GM13976 (cell line): ENCODE data around the gene EPB41L3.

Experiments
- DNase-seq: peaks from one replicate; pipeline ENCODE4 v3.0.0; 2012; ENCODE audit warnings: low spot score
- in situ Hi-C: fragments of 300-500 bp; cut with MboI; formaldehyde crosslinking; loops from one replicate; pipeline ENCODE4 v1.12.0; 2022; ENCODE audit warnings: low sequenced_read_pairs, mixed read lengths, inconsistent platforms; ENCODE audit not compliant: unreplicated experiment
- TF ChIP-seq, protein P1 (sequence below): IDR thresholded peaks from 2 replicates; pipeline ENCODE4 v1.5.1; 2012; ENCODE audit warnings: borderline replicate concordance, mild to moderate bottlenecking; ENCODE audit not compliant: insufficient read depth; ENCODE audit errors: extremely low read depth, missing control alignments, control extremely low read depth

EPB41L3 gene

DNA sequence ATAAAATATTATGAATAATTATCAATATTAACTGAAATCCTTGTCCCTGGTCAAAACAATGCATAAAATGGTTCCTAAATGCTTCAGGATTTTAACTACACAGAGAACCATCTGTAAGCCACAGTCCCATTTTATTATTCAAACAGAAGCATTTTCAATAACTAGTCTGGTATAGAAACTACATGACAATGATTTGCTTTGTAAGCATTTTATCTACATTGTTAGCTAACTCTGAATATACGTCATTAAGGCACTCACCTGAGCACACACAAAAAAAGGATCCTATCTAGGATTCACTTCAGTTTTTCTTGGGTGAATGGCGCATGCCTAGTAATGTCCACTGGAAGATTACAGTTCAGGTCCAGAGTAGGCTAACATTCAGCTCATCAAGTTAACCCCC, 22.8 kb downstream of the EPB41L3 start:
- in situ Hi-C loops, result no loop called here
- TF ChIP-seq, protein P1, sequence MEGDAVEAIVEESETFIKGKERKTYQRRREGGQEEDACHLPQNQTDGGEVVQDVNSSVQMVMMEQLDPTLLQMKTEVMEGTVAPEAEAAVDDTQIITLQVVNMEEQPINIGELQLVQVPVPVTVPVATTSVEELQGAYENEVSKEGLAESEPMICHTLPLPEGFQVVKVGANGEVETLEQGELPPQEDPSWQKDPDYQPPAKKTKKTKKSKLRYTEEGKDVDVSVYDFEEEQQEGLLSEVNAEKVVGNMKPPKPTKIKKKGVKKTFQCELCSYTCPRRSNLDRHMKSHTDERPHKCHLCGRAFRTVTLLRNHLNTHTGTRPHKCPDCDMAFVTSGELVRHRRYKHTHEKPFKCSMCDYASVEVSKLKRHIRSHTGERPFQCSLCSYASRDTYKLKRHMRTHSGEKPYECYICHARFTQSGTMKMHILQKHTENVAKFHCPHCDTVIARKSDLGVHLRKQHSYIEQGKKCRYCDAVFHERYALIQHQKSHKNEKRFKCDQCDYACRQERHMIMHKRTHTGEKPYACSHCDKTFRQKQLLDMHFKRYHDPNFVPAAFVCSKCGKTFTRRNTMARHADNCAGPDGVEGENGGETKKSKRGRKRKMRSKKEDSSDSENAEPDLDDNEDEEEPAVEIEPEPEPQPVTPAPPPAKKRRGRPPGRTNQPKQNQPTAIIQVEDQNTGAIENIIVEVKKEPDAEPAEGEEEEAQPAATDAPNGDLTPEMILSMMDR, result no peak
- no peak for DNase-seq

DNA sequence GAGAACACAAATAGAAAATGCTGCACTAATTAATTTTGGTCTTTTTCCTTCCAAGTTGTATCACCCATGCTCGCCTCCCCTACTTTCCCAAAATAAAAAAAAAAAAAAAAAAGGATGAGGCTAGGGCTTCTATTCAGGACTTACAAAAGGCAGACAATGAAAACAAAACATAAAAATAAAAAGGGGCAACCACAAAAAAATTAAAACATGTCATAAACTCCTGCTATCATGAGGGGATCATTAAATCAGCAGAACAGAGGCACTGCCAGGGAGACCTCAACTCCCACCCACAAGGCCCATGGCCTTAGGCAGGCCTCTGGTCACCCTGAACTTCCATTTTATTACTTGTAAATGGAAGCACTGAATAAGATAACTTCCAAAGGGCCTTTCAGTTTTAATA, 23.3 kb downstream of the EPB41L3 start:
- TF ChIP-seq, protein P1, result no peak
- DNase-seq, result no peak
- in situ Hi-C loops, result no loop called here

DNA sequence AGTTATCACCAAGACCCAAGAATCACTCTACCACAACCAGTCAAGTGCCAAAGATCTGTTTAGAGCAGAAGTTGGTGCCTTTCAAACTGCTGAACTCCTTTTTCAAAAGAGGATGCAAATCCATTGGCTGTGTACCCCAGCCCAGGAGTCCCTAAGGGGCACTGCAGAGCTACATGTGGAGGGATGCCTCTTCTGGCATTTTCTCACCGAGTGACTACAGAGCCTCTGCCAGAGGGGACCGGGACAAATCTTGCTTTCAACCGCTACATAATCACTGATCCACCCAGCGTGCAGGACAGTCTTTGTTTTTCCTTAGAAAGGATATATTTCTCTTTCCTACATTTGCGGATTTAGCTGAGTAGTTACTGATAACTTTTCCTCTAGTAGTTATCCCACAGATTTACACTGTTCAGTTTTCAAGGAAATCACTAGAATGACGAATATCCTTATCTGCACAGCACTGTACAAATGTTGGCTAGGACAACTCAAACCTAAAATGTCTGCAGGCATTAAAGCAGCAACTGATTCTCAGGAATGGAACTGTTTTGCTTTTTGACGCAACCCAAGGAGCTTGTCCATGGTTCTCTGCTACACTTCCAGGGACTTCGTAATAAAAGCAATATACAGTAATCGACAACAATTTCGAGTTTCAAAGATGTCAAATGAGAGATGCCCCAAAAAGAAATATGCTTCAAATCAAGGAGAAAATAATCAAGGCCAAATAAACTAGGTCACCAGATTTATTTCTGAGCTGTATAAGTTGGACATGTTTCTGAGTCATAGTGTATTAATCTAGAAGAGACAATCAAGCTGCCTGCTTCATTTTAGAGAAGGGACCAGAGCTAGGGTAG, 24.1 kb downstream of the EPB41L3 start:
- in situ Hi-C loops, result no loop called here
- DNase-seq, result no peak
- TF ChIP-seq, protein P1, result no peak

DNA sequence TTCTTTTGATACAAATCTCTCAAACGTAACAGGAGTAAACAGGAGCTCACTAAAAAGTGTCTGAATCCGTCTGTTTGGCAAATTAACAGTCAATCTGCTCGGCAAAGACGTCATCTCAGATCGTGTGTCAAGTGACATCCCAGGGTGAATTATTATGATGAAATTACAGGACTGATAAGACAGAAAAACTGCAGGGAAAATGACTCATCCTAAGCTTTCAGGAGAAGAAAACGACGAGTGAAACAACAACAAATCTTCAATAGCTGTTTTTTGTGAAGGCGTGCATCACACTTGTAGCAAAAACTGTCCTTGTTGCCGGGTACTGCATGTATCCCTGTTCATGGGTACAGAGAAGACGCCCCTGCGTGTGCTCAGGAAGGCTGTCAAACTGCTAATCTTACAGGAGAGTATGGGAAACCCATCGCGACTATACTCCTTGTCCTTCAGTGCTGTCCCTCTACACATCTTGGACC, 24.9 kb downstream of the EPB41L3 start:
- in situ Hi-C loops, result no loop called here
- TF ChIP-seq, protein P1, result no peak
- DNase-seq, result no peak

DNA sequence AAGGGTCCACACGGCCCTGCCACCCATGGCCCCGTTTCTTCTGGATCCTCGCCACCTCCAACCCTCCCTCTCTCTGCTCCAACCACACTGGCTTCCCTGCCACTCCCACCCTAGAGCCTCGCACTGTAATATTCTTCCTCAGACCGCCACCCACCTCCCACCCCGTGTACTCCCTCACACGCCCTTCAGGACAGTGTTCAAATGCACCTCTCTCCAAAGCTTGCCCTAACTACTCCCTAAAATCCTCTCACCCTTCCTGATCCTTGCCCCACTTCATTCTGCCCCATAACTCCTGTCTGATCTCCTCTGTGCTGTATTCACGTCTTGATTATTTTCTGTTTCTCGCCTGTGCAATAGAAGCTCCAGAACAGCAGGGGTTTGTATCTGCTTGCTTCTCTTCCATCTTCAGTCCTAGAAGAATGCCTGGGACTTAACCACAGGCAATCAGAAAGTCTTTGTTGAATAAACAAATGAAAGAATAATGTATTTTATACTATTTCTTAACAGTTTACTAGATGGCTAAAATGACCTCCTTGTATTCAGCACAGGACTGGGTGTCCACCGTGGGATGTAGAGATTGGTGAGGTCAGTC, 25.5 kb downstream of the EPB41L3 start:
- TF ChIP-seq, protein P1, result no peak
- in situ Hi-C loops, result no loop called here
- DNase-seq, result no peak

DNA sequence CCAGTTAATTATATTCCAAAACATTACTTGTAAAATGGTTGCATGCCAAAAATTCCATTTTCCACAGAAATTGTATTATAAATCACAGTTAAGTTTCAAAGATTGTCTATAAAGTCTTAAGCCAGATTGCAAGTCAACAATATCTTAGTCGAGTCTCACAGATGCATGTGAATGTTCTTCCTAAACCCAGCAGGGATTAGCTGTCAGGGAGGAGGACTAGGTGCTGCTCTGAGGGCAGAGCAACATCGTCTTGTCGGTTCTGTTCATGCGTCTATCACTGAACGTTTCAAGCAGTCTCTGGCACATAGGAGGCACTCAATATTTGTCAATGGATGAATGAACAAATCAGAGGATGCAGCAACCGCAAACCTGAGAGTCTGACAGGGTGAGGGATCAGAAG, 27.0 kb downstream of the EPB41L3 start:
- TF ChIP-seq, protein P1, result no peak
- in situ Hi-C loops, result no loop called here
- no peak for DNase-seq
